IMR-90 (cell line): ENCODE data around the gene CDC6. TPM values are rescaled to one million over a fixed set of nuclear protein-coding genes. Genes with fewer than 3 reads are reported as not detected.
A peak's percentile ranks its signal among the peaks of the same experiment; 100 is the strongest.

Experiments
- ATAC-seq: fragments of 200-7000 bp; cut with Tn5 transposase; 2 replicates; pipeline ENCODE4 v1.9.1; 2020; ENCODE audit warnings: low read depth, mild to moderate bottlenecking, moderate library complexity
- BruUV-seq: library from RNA; stranded (reverse); fragments of 400-500 nt; replicated peaks from 2 replicates; lab custom pipeline; 2021; lab: Mats Ljungman, UMichigan
- CTCF ChIA-PET: fragments of 300-600 bp; formaldehyde crosslinking; extraction: SDS; loops from one replicate; lab custom pipeline; 2021; ENCODE audit warnings: antibody characterized with exemption; lab: Yijun Ruan, JAX
- POLR2A ChIA-PET: fragments of 300-600 bp; sonication (Branson Sonifier 250); formaldehyde crosslinking; loops from one replicate; lab custom pipeline; 2022; ENCODE audit warnings: antibody characterized with exemption; ENCODE audit not compliant: unreplicated experiment; lab: Charles Lee
- DNase-seq: peaks from one replicate; pipeline ENCODE4 v3.0.0; 2013
- H2AFZ ChIP-seq: replicated peaks from 2 replicates; pipeline ENCODE3; 2013; ENCODE audit warnings: low read length, mild to moderate bottlenecking; ENCODE audit not compliant: poor library complexity
- H2AK5ac ChIP-seq: 2 replicates; pipeline ENCODE4 v1.6.1; 2013; ENCODE audit warnings: low read depth, low read length, inconsistent platforms
- H2AK9ac ChIP-seq: replicated peaks from 2 replicates; pipeline ENCODE3; 2013; ENCODE audit warnings: mild to moderate bottlenecking, low read depth, low read length, moderate library complexity; ENCODE audit not compliant: poor library complexity
- H2BK120ac ChIP-seq: 2 replicates; pipeline ENCODE4 v1.6.1; 2013; ENCODE audit warnings: low read depth, low read length, inconsistent platforms
- H2BK15ac ChIP-seq: 3 replicates; pipeline ENCODE4 v1.6.1; 2013; ENCODE audit warnings: low read depth, low read length, inconsistent platforms
- H2BK20ac ChIP-seq: 2 replicates; pipeline ENCODE4 v1.6.1; 2013; ENCODE audit warnings: low read depth, mild to moderate bottlenecking, inconsistent platforms, low read length, moderate library complexity
- H2BK5ac ChIP-seq: 2 replicates; pipeline ENCODE4 v1.6.1; 2013; ENCODE audit warnings: mild to moderate bottlenecking, low read depth, low read length, inconsistent platforms; ENCODE audit not compliant: poor library complexity, severe bottlenecking
- H3K14ac ChIP-seq: replicated peaks from 2 replicates; pipeline ENCODE4 v1.6.1; 2013; ENCODE audit warnings: low read depth, low read length, inconsistent platforms
- H3K18ac ChIP-seq: 2 replicates; pipeline ENCODE4 v1.6.1; 2013; ENCODE audit warnings: low read depth, low read length, control low read depth
- H3K23ac ChIP-seq: 2 replicates; pipeline ENCODE4 v1.6.1; 2013; ENCODE audit warnings: low read depth, low read length, inconsistent platforms
- H3K27ac ChIP-seq: 2 replicates; pipeline ENCODE4 v1.5.1; 2013; ENCODE audit warnings: mild to moderate bottlenecking, control low read depth, low read length; ENCODE audit not compliant: insufficient read depth
- H3K27me3 ChIP-seq: 2 replicates; pipeline ENCODE4 v1.6.1; 2013; ENCODE audit warnings: low read length; ENCODE audit not compliant: control insufficient read depth, insufficient read depth
- H3K36me3 ChIP-seq: 2 replicates; pipeline ENCODE4 v1.6.1; 2013; ENCODE audit warnings: low read length, mixed read lengths; ENCODE audit not compliant: control insufficient read depth, insufficient read depth
- H3K4ac ChIP-seq: 2 replicates; pipeline ENCODE4 v1.6.1; 2013; ENCODE audit warnings: low read depth, low read length, inconsistent platforms
- H3K4me1 ChIP-seq: 2 replicates; pipeline ENCODE4 v1.6.1; 2013; ENCODE audit warnings: low read length, mixed read lengths; ENCODE audit not compliant: control insufficient read depth, insufficient read depth
- H3K4me2 ChIP-seq: 2 replicates; pipeline ENCODE4 v1.6.1; 2013; ENCODE audit warnings: low read depth, mild to moderate bottlenecking, control low read depth, low read length, moderate library complexity
- H3K4me3 ChIP-seq: 2 replicates; pipeline ENCODE4 v1.5.1; 2013; ENCODE audit warnings: low read depth, mild to moderate bottlenecking, control low read depth, low read length, moderate library complexity; ENCODE audit not compliant: insufficient read depth
- H3K56ac ChIP-seq: 2 replicates; pipeline ENCODE4 v1.6.1; 2013; ENCODE audit warnings: low read length, inconsistent platforms; ENCODE audit not compliant: insufficient read depth; ENCODE audit errors: extremely low read depth
- H3K79me1 ChIP-seq, 2 experiments: 2 replicates each; pipeline ENCODE4 v1.6.1; 2013; ENCODE audit warnings: low read length in 2 of 2, inconsistent platforms in 1 of 2, low read depth in 1 of 2
- H3K9ac ChIP-seq: 2 replicates; pipeline ENCODE4 v1.6.1; 2013; ENCODE audit warnings: low read depth, low read length, control low read depth
- H3K9me1 ChIP-seq: 2 replicates; pipeline ENCODE4 v1.6.1; 2013; ENCODE audit warnings: low read length, inconsistent platforms; ENCODE audit not compliant: insufficient read depth
- H3K9me3 ChIP-seq: 2 replicates; pipeline ENCODE4 v1.6.1; 2013; ENCODE audit warnings: low read length; ENCODE audit not compliant: control insufficient read depth, insufficient read depth
- H4K20me1 ChIP-seq: 2 replicates; pipeline ENCODE4 v1.6.1; 2013; ENCODE audit warnings: low read length, inconsistent platforms; ENCODE audit not compliant: insufficient read depth
- H4K5ac ChIP-seq: 2 replicates; pipeline ENCODE4 v1.6.1; 2013; ENCODE audit warnings: mild to moderate bottlenecking, low read depth, low read length, control low read depth
- H4K8ac ChIP-seq, 2 experiments: 2 replicates each; pipeline ENCODE4 v1.6.1; 2013; ENCODE audit warnings: low read depth in 2 of 2, low read length in 2 of 2, control low read depth in 1 of 2, inconsistent platforms in 1 of 2
- H4K91ac ChIP-seq: 2 replicates; pipeline ENCODE4 v1.6.1; 2013; ENCODE audit warnings: low read depth, low read length, inconsistent platforms; ENCODE audit not compliant: insufficient read depth
- BHLHE40 ChIP-seq: fragments of 150-350 bp; IDR thresholded peaks from 2 replicates; pipeline ENCODE4 v1.6.1; 2016; ENCODE audit warnings: mild to moderate bottlenecking, low read depth, low read length
- CEBPB ChIP-seq: IDR thresholded peaks from 2 replicates; pipeline ENCODE4 v1.6.1; 2012; ENCODE audit warnings: low read depth, low read length, improper control_type of control experiment
- FOS ChIP-seq: fragments of 150-350 bp; IDR thresholded peaks from 2 replicates; pipeline ENCODE4 v1.6.1; 2016; ENCODE audit warnings: low read depth, low read length
- MAFK ChIP-seq: IDR thresholded peaks from 2 replicates; pipeline ENCODE4 v1.6.1; 2012; ENCODE audit warnings: low read depth, low read length, improper control_type of control experiment
- MXI1 ChIP-seq: IDR thresholded peaks from 2 replicates; pipeline ENCODE4 v1.6.1; 2012; ENCODE audit warnings: low read depth, mild to moderate bottlenecking, low read length, moderate library complexity, borderline replicate concordance
- NFE2L2 ChIP-seq: fragments of 150-350 bp; IDR thresholded peaks from 2 replicates; pipeline ENCODE4 v1.6.1; 2016; ENCODE audit warnings: low read depth, mild to moderate bottlenecking, low read length
- RAD21 ChIP-seq: IDR thresholded peaks from 2 replicates; pipeline ENCODE4 v1.6.1; 2012; ENCODE audit warnings: low read length, improper control_type of control experiment
- RCOR1 ChIP-seq: IDR thresholded peaks from 2 replicates; pipeline ENCODE4 v1.6.1; 2012; ENCODE audit warnings: mild to moderate bottlenecking, low read length, improper control_type of control experiment; ENCODE audit not compliant: insufficient replicate concordance
- SMC3 ChIP-seq: fragments of 150-350 bp; IDR thresholded peaks from 2 replicates; pipeline ENCODE4 v1.6.1; 2016; ENCODE audit warnings: low read depth, mild to moderate bottlenecking, antibody characterized with exemption, low read length, moderate library complexity
- USF2 ChIP-seq: fragments of 150-350 bp; IDR thresholded peaks from 2 replicates; pipeline ENCODE4 v1.6.1; 2017; ENCODE audit warnings: mild to moderate bottlenecking, antibody characterized with exemption, low read length, low read depth
- WGBS, 2 experiments: methylation state at CpG; one replicate each; pipeline versions ENCODE4 v1.1.5 to v1.1.7; 2013; ENCODE audit warnings: missing lambda C conversion rate in 2 of 2; ENCODE audit not compliant: insufficient read length in 1 of 2; ENCODE audit errors: extremely low coverage in 2 of 2; 5-methylcytosine and 5-hydroxymethylcytosine counted together
- dilution Hi-C: fragments of 300-500 bp; cut with HindIII; formaldehyde crosslinking; loops from one replicate; pipeline ENCODE4 v1.14.3; 2018; ENCODE audit warnings: low sequenced_read_pairs; ENCODE audit not compliant: unreplicated experiment
- in situ Hi-C: fragments of 300-500 bp; cut with MboI; formaldehyde crosslinking; loops from 3 replicates; pipeline ENCODE4 v1.14.3; 2019; ENCODE audit warnings: low sequenced_read_pairs, inconsistent platforms, mixed read lengths
- intact Hi-C: fragments of 100-400 bp; cut with micrococcal nuclease; formaldehyde crosslinking; loops from 2 replicates; pipeline ENCODE4 v1.10.0; 2022
- polyA plus RNA-seq, 3 experiments: library from polyadenylated mRNA; depleted of rRNA; stranded (reverse); fragments of >200 nt; gene quantifications; 2 replicates each; pipeline ENCODE4 v1.2.3, GENCODE V29; 2012; ENCODE audit warnings: low replicate concordance in 1 of 3
- total RNA-seq: library from RNA; depleted of rRNA; stranded (reverse); fragments of >200 nt; gene quantifications from 2 replicates; pipeline ENCODE4 v1.2.3, GENCODE V29; 2012
- TF ChIP-seq, protein P1 (sequence below): conservative IDR thresholded peaks from 2 replicates; pipeline ENCODE4 v1.5.1; 2012; ENCODE audit warnings: mild to moderate bottlenecking, low read depth, low read length, improper control_type of control experiment

CDC6 gene
- total and polyA plus RNA-seq, 2 of the 4 experiments (the other 2 are of a cell fraction), result 15.3 to 25.6 TPM

DNA sequence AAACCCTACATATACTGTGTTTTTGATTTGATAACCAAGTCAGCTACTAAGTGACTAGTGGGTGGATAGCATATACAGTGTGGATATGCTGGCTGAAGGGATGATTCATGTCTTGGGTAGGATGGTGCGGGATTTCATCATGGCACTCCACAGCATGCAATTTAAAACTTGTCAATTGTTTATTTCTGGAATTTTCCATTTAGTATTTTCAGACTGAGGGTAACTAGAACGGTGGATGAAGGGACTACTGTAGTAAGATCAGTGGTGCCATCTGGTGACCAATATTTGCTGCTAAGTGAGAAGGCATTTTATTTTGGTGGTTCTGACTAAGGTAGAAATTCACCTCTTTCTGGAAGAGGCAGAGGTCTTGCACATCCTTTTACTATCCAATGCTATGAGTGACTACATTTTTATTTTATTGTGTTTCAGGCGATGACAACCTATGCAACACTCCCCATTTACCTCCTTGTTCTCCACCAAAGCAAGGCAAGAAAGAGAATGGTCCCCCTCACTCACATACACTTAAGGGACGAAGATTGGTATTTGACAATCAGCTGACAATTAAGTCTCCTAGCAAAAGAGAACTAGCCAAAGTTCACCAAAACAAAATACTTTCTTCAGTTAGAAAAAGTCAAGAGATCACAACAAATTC, 3.1 kb downstream of the CDC6 start:
- H3K9me1 ChIP-seq, result peaks cover 7% of the 10 kb centered on the region
- BruUV-seq, result no TSS peak
- H3K4me3 ChIP-seq, result no peak overlapping the region
- peaks cover 6% of the 10 kb centered on the region for H3K4me1 ChIP-seq
- no peak overlapping the region for H2BK120ac ChIP-seq
- ATAC-seq (peak; percentile 56), DNase-seq (peak; percentile 97)
- no peak overlapping the region for H3K9ac ChIP-seq
- peak overlapping the region in 1 of 2 experiments; percentile 43; a peak in 1 of 4 replicates for H4K8ac ChIP-seq
- no peak overlapping the region for H3K14ac ChIP-seq
- H4K5ac ChIP-seq, result no peak overlapping the region; the same call in 1 of the 2 replicates
- H3K56ac ChIP-seq, result no peak overlapping the region
- no peaks in the 10 kb centered on the region for H3K27me3 ChIP-seq
- H3K4me2 ChIP-seq, result peak overlapping the region; percentile 67
- no peak overlapping the region; the same call in 1 of the 2 replicates for H3K27ac ChIP-seq
- H3K4ac ChIP-seq, result peak overlapping the region; percentile 57; the same call in 1 of the 2 replicates
- no peak overlapping the region for H2AK9ac ChIP-seq
- peaks cover under 1% of the 10 kb centered on the region for H3K36me3 ChIP-seq
- no peak overlapping the region for H2AK5ac ChIP-seq
- peaks cover 6 to 22% of the 10 kb centered on the region in 2 experiments; a peak in 3 of 4 replicates for H3K79me1 ChIP-seq
- TF ChIP-seq BHLHE40, result peak; percentile 78
- TF ChIP-seq RCOR1, result peak; percentile 46
- TF ChIP-seq CEBPB, result peak; percentile 96
- TF ChIP-seq MAFK, result no peak
- TF ChIP-seq FOS, result peak; percentile 75
- no peak for TF ChIP-seq USF2
- TF ChIP-seq, protein P1, sequence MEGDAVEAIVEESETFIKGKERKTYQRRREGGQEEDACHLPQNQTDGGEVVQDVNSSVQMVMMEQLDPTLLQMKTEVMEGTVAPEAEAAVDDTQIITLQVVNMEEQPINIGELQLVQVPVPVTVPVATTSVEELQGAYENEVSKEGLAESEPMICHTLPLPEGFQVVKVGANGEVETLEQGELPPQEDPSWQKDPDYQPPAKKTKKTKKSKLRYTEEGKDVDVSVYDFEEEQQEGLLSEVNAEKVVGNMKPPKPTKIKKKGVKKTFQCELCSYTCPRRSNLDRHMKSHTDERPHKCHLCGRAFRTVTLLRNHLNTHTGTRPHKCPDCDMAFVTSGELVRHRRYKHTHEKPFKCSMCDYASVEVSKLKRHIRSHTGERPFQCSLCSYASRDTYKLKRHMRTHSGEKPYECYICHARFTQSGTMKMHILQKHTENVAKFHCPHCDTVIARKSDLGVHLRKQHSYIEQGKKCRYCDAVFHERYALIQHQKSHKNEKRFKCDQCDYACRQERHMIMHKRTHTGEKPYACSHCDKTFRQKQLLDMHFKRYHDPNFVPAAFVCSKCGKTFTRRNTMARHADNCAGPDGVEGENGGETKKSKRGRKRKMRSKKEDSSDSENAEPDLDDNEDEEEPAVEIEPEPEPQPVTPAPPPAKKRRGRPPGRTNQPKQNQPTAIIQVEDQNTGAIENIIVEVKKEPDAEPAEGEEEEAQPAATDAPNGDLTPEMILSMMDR, result peak; percentile 84
- no peak for TF ChIP-seq NFE2L2
- peak; percentile 66; the same call in 1 of the 2 replicates for TF ChIP-seq MXI1
- TF ChIP-seq SMC3, result peak; percentile 80
- peak; percentile 81 for TF ChIP-seq RAD21
- H2AFZ ChIP-seq, result no peak overlapping the region
- H3K9me3 ChIP-seq, result no peaks in the 10 kb centered on the region
- in situ Hi-C loops, result loop anchor here (5.0 kb wide), 1 partner anchor 83 kb away; no protein-coding TSS in a partner anchor
- ChIA-PET CTCF (interaction anchor here (0.9 to 2.1 kb wide), 4 partner anchors 87 to 99 kb away, joined by 4 to 7 read pairs (median 5); no protein-coding TSS in a partner anchor), POLR2A (no interaction called here)
- intact Hi-C loops, result loop anchor here (1.0 to 2.0 kb wide), 3 partner anchors 88 to 277 kb away; no protein-coding TSS in a partner anchor
- H3K18ac ChIP-seq, result no peak overlapping the region
- dilution Hi-C loops, result no loop called here
- H2BK5ac ChIP-seq, result peak overlapping the region; percentile 53
- no peak overlapping the region for H4K91ac ChIP-seq
- 0 out of 3 replicates have a peak overlapping the region, but pooled peaks have one; percentile 11 for H2BK15ac ChIP-seq
- H3K23ac ChIP-seq, result no peak overlapping the region
- no peaks in the 10 kb centered on the region for H4K20me1 ChIP-seq
- peak overlapping the region; percentile 37; the same call in 1 of the 2 replicates for H2BK20ac ChIP-seq
- WGBS, 2 experiments, result no CpG with 5 or more reads among the region's 4 CpGs
